Stimulated activated CD8-positive, alpha-beta memory T cell treated with anti-CD3 and anti-CD28 coated beads, Interleukin-15, amount 100 ng/mL, for 24 hours (primary cell): ENCODE measurements around the gene RABL3.
"Not testable (repeated sequence)": the region's sequence is repeated elsewhere in the genome, so short reads cannot be mapped to it uniquely, and the experiment has no call there.

Source experiments
- DNase-seq: peaks from one replicate; pipeline ENCODE4 v3.0.0-alpha.2; 2020; ENCODE audit warnings: low read depth

Gene RABL3

DNA sequence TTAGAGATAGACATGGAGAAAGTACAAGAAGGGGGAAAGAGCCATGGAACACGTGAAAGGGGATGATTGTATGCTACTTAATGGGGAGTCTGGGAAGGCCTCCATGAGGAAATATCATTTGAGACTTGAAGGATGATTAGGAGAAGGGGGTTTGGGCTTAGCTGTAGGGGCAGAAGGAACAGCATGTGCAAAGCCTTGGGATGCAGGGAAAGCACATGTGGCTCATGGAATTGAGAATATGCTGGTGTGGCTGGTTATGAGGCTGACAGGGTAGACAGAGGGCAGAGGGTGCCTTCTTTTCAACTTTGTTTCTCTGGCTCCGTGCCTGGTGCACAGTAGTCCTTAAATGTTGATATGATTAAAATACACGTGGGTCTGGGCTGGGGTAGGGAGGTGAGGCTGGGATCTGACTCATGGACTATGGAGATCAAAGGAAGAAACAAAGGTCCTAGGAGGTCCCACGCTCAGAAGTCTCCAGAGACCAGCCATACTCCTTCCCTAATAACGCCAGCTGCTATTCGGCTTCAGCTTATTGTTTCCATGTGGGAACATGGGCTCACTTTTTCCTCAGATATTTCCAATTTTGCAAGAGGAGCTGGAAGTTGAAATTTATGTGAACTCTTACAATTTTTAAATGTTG lies 1.4 kb upstream of the RABL3 start:
- no peak for DNase-seq

DNA sequence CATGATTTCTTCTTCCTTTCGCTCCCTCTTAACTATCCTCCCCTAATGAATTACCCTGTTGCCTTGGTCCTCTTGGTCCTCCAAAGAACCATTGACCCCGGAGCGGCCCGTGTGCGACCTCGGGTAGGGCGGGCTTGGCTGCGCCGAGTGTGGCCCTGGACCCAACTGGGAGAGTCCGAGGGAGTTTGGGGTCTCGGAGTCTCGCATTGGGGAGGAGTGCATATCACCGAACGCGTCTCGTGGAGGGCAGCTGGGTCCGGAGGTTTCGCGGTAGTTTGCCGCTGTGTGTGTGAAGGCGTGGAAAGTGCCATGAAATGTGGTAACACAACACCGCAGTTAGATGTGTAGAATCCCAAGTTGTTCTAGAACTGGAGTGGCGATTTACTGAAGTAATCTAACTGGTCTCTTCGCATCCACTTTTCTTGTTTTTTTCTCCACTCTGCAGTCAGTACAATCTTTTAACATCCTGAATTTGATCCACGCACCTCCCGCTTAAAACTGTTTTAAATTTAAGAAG lies 591 bp upstream of the RABL3 start:
- peak; percentile 6 for DNase-seq

DNA sequence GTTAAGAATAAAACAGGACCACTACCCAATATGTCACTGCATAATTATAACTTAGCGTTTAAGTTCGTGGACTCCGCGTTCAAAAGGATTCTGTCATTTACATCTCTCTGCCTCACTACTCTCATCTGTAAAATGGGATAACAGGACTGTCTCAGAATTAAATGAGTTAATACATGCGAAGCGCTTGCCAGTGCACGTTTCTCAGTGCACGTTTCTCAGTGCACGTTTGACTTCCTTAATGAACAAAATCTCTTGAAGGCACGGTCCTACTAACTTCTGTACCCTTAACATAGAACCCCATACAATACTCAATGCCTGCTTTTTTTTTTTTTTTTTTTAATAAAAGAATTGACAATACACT lies 499 bp downstream of the RABL3 start:
- DNase-seq = no peak

DNA sequence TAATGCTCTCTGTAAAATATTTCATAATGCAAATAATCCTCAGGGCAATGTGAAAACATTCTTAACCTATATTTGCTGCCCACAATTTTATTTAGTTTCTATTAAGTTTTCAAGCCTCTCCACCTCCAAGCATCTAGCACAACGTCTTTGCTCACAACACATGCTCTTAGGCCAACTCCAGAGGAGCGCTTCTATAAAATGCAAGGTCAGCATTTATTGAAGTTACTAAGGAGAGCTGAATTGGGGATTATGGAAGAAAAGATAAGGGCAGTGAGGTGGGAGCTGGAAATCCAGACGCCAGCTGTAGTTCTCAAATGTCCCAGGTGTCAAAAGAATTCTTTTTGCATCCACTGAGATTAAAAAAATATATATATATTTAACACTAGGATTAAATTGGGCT lies 996 bp downstream of the RABL3 start:
- no peak for DNase-seq

DNA sequence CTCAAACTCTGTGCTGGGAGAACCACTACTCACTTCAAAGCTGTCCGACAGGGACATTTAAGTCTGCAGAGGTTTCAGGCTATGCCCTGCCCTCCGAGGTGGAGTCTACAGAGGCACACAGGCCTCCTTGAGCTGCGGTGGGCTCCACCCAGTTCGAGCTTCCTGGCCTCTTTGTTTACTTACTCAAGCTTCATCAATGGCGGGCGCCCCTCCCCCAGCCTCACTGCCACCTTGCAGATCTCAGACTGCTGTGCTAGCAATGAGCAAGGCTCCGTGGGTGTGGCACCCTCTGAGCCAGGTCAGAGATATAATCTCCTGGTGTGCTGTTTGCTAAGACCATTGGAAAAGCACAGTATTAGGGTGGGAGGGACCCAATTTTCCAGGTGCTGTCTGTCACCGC lies 4.3 kb downstream of the RABL3 start:
- not testable (repeated sequence) for DNase-seq

DNA sequence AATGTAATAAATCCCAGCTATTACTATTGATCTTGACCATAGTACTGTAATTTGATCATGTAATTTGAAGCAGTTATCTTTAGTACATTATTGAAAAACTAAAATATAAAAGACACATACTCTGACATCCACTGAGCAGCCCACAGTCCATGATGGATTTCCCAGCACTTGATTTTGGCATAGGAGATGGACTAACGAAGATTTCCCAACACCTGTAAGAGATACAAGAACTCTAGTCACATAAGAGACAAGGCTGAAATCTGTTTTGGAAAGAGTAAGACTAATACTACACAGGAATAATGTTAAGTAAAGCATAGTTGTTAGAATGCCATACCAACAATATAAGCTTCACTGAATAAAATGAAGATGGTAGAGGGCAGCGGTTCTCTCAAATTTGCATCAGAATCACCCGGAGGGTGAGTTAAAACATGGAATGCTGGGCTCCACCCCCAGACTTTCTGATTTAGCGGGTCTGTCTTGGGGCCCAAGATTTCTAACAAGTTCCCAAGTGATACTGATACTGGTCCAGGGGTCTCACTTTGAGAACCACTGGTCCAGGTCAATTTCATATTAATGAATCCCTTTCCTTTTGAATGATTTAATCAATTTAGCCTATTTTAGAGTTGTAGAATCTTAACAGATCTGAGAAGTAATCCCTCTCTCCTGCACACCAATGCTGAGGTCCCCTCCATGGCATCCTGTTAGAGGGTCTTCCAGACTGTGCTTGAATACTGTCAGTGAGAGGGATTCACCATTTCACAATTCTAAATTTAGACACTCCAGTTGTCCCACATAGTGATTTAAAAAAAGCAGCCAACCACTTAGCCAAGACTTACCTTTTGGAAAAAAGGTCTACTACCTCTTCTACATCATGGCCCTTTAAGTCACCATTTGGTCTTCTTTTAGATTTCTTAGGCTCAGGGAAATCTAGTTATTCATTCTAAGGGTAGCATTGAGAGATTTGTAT lies 11.5 kb downstream of the RABL3 start:
- DNase-seq = no peak

DNA sequence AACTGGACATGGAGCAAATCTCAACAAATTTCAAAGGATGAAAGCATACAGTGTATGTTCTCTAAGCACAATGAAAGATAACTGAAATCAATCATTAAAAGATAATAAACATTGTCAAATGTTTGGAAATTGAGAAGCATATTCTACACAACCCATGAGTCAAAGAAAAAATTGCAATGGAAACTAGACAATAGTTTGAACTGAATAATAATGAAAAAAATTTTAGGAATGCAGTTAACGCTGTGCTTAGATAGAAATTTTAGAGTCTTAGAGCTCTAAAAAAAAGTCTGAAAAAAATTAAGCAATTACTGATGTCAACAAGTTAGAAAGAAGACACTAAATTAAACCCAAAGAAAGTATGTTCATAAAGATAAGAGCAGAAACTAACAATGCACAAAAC lies 15.5 kb downstream of the RABL3 start:
- no peak for DNase-seq

DNA sequence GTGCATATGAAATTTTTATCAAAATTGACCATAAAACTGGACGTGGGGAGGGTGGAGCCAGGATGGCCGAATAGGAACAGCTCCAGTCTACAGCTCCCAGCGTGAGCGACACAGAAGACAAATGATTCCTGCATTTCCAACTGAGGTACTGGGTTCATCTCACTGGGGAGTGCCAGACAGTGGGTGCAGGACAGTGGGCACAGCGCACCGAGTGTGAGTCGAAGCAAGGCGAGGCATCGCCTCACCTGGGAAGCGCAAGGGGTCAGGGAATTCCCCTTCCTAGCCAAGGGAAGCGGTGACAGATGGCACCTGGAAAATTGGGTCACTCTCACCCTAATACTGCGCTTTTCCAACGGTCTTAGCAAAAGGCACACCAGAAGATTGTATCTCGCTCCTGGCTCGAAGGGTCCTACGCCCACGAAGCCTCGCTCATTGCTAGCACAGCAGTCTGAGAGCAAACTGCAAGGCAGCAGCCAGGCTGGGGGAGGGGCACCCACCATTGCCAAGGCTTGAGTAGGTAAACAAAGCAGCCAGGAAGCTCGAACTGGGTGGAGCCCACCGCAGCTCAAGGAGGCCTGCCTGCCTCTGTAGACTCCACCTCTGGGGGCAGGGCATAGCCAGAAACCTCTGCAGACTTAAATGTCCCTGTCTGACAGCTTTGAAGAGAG lies 23.0 kb downstream of the RABL3 start:
- DNase-seq = not testable (repeated sequence)

DNA sequence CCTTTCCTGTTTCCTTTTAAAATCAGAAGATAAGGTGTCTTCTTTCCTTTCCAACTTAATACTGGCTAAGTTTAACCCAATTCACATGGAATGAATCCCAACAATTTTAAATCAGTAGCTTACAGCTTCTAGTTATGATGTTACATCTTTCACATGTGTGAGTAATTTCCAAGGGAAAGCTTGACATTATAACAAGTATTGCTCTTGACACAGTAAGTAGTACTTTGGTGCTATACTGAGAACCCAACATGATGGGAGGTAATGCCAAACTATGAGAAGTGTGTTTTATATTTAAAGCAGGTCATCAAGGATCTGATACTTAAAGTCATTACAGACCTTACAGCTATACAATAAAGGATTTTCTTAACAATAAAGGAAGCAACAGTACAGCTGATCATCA lies 29.1 kb downstream of the RABL3 start:
- DNase-seq = no peak

DNA sequence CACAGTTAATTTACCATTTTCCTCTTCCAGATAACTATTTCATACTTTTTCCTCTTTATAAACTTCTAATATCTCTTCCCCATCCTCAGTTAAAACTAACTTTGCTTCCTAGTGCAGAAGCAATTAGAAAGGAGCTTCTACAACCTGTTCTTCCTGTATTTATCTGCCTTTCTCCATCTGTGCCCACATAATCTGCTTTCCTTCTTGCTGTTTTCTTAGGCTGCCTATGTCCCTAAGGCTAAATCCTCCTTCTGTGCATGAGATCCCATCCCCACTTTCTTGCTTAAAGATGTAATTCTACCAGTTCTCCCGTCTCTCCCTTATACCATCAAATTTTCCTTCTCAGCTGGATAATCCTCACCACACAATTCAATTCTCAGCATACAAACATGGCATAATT lies 31.9 kb downstream of the RABL3 start:
- DNase-seq = no peak

DNA sequence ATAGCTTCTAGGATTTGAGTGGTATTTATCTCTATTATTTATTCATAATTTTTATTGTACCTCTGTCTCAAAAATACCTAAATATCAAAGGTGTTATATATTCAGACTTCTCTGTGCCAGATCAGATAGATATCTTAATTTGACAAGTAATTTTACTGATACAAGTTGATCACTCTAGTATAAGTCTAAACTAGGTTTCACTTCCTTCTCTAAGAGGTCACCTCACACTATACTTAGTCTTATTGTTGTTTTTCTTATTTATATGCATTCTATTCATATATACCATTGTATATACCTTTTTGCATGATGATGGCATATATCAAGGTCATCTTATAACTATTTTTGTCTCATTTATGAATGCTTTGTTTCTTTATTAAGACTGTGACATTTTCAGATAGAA lies 33.9 kb downstream of the RABL3 start:
- no peak for DNase-seq

DNA sequence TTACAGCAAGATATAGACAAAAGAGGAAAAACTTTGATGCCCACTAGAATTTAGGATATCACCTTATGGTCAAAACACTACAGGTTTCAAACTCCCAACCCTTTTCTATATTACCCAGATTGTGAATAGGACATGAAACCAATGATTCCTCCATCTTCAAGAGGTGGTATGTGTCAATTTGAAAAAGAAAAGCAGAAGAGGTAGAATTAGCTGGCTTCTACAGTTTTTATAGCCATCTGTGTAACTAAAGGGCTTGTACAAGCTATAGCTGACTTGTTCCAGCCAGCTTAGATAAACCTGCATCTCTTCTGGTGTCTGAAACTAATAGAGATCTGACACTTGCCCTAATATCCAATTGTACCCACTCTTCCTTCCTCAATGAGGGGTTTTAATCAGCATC lies 35.4 kb downstream of the RABL3 start:
- no peak for DNase-seq

DNA sequence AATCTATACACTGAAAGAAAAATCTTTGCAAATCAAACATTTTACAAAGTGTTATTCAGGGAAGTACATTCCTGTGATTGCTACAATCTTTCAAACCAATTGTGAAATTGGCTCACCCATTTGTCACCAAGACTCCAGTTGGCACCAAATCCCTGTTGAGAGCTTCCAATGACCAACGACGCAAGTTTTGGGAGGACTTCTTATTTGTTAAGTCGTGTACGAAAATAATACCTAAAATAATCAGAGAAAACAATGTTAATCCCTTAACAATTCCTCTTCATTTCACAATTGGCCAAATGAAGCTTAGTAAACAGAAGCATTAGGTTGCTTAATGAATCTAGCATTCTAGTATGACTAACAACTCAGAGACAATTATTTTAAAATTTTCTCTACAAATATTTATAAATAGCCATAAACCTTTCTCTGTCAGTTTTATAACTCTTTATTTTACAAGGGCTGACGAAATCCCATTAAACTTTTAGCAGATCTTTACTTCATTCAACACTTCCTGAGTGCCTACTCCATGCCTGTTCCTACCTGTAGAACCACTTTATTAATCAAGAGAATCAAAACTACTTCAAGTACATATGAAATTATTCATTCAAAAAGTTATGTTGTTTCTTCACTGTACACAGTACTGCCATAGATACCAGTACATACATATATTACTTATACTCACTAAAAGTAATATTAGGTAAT lies 36.3 kb downstream of the RABL3 start:
- no peak for DNase-seq

DNA sequence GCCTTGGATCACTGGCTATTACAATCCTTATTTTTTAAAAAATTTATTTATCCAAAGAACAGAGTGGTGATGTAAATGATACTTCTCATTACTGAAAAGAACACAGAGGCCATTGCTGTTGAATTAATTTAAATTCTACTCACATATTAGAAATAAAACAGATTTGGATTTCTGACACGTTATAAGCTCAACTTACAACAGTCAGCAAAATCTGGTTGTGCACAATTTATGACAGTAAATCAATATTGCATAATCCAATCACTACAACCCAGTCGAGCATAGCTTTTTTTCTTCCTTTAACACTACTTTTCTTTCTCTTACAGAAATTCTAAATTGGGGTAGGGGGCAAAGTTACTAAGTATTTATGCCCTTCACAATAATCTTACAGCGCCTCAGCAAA lies 43.0 kb downstream of the RABL3 start:
- no peak for DNase-seq

DNA sequence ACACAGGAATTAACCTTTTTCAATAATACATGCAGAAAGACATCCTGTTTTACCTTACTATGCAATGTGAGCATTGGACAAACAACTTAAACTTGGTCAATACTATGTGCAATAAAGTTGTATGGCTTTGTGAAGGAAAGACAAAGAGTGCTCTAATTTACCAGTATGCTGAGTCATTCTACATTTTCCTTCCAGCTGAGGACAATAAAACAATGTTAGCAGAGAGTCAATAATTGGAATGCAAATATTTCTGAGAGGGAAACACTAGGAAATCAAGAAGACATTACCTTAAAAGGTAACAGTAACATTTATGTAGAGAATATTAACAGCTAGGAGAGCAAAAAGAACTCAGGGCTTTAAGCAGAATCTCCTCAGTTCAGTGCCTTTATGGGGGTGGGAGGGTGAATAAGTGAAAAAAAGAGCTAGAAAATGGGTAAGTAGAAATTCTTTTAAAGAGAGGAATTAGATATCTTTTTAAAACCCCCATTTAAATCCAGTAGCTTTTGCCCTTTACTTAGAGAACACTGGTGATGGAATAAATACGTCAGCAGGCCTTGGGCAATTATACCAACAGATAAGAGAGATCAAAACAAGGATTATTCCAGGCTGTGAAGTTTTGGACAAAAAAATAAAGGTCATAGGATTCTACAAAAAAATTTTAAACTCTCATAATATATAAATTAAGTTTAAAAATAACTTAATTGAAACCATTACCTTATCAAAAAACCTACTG lies 48.7 kb downstream of the RABL3 start:
- DNase-seq = no peak

DNA sequence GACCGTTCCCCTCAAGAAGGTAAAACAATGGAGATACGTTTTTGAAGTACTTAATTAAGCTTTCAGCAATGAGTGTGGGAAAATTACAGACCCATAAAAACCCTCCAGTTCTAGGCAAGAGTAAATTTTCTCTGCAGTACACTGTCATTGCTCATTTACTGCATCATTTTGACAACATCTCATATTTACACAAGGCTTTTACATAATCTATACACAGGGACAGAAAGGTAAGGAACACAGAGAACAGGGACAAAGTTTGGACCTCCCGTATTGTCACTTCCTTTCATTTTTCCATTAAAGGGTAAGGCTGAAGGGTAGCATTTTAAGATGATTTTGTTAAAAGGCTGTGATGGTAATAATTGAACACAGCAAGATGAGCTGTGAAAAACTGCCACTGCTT lies 52.9 kb downstream of the RABL3 start:
- DNase-seq = no peak

DNA sequence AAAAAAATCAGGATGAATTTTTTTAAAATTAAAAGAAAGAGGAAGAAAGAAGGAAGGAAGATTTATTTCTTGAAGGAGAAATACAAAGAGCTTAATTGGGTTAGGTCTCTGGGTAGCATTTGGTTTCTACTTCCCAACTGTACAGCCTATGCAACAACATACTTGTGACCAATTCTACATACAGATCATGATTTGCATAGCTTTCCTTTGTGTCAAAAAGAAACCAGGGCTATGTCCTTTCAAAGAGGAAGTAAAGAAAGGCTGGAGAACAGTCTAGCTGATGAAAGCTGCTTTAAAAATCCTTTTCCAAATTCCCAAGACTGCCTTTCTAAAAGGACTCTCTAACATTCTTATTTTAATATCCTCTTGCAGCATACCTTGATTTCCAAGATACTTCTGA lies 54.2 kb downstream of the RABL3 start:
- DNase-seq = no peak

DNA sequence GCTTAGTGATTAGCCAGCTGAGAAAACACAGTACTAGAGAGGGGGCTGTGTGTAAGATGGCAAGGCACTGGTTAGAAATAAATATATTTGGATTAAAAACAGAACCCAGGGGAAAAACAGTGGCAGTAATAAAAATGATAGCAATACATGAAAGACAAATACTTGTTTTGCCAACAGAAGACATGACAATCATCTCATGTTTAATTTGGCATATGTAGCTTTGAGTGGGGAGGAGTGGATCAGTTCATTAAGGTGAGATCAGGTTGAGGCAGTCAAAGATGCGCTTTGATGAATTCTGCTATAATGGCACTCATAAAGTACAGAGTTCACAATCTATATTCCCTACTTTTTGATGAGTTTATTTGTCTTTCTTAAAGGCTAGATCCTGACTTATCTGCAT lies 56.9 kb downstream of the RABL3 start:
- DNase-seq = no peak

DNA sequence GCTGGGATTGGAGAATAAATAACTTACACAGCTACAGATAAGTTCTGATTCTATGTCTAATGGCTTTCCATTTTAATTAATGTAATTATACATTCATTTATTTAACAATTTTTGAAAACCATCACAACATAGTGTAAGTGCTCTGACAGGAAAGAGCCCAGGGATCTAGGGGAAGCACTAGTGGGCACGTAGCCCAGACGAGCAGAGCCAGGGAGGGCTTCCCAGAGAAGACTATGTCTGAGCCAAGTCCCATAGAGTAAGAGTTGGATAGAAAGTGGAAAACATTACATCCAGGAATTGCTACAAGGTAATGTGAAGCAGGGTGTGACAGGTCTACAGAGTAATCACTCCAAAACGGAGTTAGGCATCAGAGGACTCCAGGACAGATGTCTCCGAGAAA lies 57.4 kb downstream of the RABL3 start:
- DNase-seq = no peak

DNA sequence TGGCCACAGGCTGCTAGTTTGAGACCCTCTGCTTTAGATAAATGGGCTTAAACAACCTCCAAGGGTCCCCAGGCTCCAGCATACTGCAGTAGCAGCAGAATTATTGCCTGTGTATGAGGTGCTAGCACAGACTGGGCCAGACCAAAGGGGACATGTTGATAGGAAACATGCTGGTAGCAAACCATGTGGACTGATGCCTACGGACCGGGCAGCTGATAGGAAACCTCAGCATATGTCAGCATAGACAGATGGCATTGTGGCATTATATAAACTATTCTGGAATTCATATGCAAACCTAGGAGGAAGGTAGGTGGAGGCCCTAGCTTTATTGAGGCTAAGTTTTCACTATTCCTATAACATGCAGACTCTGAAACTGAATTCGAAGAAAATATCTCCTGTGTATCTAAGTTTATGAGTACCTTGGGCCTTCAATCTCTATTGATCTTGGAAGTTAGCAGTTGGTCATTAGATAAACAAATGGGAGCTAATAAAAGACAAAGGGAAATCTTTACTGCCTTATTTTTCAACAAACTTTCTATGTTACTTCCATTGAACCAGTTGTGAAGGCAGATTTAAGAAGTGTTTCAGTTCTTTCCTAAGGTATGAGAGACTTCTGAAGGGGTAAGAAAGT lies 58.5 kb downstream of the RABL3 start:
- DNase-seq = no peak

DNA sequence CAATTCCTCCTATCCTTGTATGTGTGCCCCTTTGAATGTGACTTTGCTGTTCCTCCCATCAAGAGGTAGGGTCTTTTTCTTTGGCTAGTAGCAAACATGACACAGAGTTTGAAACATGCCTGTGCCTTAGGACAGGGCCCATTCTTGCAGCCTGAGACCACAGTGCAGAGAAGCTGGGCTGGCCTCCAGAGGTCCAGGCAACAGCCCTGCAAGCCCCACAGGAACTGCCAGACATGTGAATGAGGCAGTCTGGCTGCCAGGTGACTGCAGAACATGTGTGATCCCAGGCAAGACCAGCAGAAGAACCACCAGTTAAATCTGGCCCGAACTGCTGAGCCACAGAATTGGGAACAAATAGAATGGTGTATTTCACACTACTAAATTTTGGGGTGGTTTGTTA lies 59.1 kb downstream of the RABL3 start:
- no peak for DNase-seq
